Measurements from ENCODE around the gene PTGER3.

PTGER3 gene

DNA sequence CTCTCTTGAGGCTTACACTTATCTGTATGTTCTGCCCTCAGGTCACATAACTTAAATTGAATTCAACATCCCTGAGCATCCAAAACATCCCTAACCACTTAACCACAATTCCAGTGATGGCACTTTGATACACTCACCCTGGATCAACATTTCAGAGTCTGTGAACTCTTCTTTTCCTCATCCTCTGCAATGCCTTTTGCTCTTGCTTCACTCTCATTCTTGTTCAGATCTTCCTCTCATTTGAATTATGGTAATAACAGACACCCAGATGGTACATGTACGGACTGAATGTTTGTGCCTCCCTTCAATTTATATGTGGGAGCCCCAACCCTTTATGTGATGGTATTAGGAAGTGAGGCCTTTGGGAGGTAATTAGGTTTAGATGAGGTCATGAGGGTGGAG, 33.4 kb downstream of the PTGER3 start:
- DNase-seq (ENCODE audit: low read depth): peak; percentile 75
- H3K4me3 ChIP-seq (ENCODE audit: low read length): no peak overlapping the region
- TF ChIP-seq, protein P1, sequence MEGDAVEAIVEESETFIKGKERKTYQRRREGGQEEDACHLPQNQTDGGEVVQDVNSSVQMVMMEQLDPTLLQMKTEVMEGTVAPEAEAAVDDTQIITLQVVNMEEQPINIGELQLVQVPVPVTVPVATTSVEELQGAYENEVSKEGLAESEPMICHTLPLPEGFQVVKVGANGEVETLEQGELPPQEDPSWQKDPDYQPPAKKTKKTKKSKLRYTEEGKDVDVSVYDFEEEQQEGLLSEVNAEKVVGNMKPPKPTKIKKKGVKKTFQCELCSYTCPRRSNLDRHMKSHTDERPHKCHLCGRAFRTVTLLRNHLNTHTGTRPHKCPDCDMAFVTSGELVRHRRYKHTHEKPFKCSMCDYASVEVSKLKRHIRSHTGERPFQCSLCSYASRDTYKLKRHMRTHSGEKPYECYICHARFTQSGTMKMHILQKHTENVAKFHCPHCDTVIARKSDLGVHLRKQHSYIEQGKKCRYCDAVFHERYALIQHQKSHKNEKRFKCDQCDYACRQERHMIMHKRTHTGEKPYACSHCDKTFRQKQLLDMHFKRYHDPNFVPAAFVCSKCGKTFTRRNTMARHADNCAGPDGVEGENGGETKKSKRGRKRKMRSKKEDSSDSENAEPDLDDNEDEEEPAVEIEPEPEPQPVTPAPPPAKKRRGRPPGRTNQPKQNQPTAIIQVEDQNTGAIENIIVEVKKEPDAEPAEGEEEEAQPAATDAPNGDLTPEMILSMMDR (conservative IDR thresholded peaks at IDR 0.05; ENCODE audit: low read length): no peak

DNA sequence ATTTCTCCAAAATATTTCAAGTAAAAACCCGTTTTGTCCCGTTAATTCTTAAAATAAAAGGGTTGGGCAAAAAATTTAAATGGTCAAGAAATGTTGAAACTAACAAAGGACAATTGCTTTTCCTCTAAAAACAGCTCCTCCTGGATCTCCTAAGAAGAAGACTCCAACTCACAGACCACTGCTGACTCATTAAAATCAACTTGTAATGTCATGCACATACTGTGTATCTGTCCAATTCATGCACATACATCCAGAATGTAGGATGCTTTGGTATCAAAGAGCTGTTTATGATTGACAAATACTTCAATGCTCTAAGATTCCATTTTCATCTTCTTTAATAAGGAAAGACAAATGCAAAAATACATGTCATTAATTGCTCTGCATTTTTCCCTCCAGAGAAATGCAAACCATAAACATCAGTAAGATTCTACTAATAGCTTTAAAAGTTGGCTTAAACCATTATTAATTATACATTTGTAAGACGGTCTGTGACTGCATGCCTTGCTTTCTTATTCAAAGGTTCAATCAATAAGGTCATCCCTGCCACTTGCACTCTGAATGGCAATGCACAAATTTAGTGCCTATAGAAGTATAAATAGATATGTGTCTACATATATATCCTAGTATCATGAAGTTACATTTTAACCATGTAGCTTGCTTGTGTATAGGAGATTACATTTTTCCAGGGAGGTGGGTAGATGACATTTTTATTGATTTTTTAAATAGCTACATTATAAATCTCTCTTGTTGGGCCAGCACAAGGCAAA, 44.7 kb downstream of the PTGER3 start:
- TF ChIP-seq, protein P1 (conservative IDR thresholded peaks at IDR 0.05; ENCODE audit: low read length): no peak
- no peak for DNase-seq (ENCODE audit: low read depth)
- H3K4me3 ChIP-seq (ENCODE audit: low read length): no peak overlapping the region

DNA sequence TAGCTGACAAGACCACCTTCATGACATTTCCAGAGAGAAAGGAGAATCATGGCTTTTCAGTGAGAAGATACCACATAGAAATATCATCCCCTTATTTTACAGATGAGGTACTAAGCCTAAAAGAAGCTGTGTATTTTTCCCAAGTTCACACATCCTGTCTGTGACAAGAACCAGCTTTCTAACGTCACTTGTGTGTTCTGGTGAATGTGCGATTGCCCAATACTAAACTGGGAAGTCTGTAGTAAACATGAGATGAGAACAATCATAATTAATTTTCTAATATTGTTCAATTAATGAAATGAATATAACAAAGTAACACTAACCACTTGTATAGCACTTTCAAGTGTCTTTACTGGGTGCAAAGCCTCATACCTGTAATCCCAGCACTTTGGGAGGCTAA, 46.0 kb downstream of the PTGER3 start:
- peak; percentile 11 for DNase-seq (ENCODE audit: low read depth)
- no peak overlapping the region for H3K4me3 ChIP-seq (ENCODE audit: low read length)
- TF ChIP-seq, protein P1 (conservative IDR thresholded peaks at IDR 0.05; ENCODE audit: low read length): no peak

DNA sequence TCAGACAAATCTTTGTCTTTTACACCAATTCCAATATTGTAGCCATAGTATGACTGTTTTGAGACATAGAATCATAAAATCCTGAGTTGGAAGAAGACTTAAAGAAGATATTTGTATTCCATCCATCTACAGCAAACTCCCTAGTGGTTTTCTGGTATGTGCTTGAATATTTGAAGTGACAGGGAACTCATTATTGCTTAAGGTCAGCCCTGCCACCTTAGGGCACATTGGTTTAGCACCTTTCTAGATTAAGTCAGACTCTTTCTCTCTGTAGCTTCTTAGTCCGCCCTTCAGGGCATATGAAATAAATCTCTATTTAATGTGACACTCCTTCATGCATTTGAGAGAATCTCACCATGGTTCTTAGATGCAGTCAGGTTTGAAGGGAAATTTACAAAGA, 49.8 kb downstream of the PTGER3 start:
- TF ChIP-seq, protein P1 (conservative IDR thresholded peaks at IDR 0.05; ENCODE audit: low read length): no peak
- DNase-seq (ENCODE audit: low read depth): no peak
- H3K4me3 ChIP-seq (ENCODE audit: low read length): no peak overlapping the region

DNA sequence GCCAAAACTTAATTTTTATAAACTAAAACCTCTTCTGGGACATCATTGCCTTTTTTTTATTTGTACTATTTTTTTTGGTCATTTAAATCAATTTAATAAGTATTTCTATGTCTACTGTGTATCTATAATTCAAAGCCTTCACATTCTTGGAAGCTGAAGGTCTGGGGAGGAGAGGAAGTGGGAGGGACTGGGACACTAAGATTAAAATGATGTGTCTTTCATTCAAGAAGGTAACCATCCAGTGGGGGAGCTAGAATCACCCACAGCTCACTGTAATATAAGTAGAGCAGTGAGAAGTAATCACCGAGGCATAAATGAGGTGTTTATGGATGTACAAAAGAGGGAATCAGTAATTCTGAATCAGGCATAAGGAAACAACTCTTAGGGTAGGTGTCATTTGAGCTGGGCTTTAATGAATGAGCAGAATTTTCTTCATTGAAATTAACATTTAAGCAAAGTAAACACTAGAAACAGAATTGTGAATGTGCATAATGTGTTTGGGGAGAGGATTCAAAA, 52.8 kb downstream of the PTGER3 start:
- no peak overlapping the region for H3K4me3 ChIP-seq (ENCODE audit: low read length)
- no peak for DNase-seq (ENCODE audit: low read depth)
- TF ChIP-seq, protein P1 (conservative IDR thresholded peaks at IDR 0.05; ENCODE audit: low read length): no peak

DNA sequence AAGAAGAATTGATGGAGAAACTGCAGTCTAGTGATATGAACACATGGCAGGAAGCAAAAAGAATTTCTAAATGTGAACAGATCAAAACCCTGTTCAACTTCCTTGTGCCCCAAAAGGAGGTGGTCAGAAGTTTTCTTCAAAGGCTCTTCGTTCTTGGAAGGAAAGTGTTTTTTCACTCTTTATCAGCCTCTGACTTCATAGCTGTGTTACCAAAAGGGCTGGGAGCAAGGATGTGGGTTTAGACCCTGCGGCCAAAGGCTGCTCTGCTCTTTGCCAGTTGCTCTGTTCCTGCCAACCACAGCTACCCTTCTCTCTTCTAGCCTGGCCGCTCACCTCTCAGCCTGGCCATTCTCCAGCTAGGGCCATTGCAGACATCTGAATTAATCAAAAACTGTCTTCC, 53.8 kb downstream of the PTGER3 start:
- no peak overlapping the region for H3K4me3 ChIP-seq (ENCODE audit: low read length)
- TF ChIP-seq, protein P1 (conservative IDR thresholded peaks at IDR 0.05; ENCODE audit: low read length): no peak
- no peak for DNase-seq (ENCODE audit: low read depth)

DNA sequence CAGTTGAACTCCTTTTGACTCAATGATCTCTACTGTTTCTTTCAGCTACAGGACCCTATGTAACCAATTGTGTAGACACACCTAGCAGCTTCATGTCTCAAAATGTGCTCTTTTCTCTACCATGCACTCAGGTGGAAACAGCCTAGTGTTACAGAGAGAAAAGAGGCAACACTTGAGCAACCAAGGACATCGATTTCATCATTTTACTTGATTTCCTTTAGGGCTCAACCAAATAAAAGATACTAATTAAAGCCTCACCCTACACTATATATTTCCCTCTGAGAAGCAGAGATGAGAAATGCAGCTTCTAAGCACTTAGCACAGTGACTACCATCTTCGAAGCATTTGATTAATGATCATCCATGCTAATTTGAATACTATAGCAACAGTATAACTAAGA, 55.1 kb downstream of the PTGER3 start:
- no peak for DNase-seq (ENCODE audit: low read depth)
- no peak overlapping the region for H3K4me3 ChIP-seq (ENCODE audit: low read length)
- TF ChIP-seq, protein P1 (conservative IDR thresholded peaks at IDR 0.05; ENCODE audit: low read length): no peak

Data from AG10803 (cell line).